Peyer's patch (tissue), 4 donors: ENCODE data around the gene VEGFA.

ENCODE experiments used
- POLR2A ChIP-seq, 2 donors: fragments of 450-650 bp; IDR thresholded peaks; one replicate each; pipeline ENCODE4 v1.5.1; 2017; ENCODE audit warnings: antibody characterized with exemption in 2 of 2, mild to moderate bottlenecking in 2 of 2, moderate library complexity in 2 of 2
- TF ChIP-seq, protein P1 (sequence below), 6 experiments: fragments of 450-650 bp in 4 of 6; fragments of 200-600 bp in 2 of 6; sonication (generic) in 1 of 6; IDR thresholded peaks; one replicate each; pipeline ENCODE4 v1.5.1; 2017 to 2019; ENCODE audit warnings: antibody characterized with exemption in 6 of 6, mild to moderate bottlenecking in 3 of 6, moderate library complexity in 1 of 6

GRCh38 chr6:43806758-43807227 lies 36.8 kb downstream of the VEGFA start:
- TF ChIP-seq, protein P1, sequence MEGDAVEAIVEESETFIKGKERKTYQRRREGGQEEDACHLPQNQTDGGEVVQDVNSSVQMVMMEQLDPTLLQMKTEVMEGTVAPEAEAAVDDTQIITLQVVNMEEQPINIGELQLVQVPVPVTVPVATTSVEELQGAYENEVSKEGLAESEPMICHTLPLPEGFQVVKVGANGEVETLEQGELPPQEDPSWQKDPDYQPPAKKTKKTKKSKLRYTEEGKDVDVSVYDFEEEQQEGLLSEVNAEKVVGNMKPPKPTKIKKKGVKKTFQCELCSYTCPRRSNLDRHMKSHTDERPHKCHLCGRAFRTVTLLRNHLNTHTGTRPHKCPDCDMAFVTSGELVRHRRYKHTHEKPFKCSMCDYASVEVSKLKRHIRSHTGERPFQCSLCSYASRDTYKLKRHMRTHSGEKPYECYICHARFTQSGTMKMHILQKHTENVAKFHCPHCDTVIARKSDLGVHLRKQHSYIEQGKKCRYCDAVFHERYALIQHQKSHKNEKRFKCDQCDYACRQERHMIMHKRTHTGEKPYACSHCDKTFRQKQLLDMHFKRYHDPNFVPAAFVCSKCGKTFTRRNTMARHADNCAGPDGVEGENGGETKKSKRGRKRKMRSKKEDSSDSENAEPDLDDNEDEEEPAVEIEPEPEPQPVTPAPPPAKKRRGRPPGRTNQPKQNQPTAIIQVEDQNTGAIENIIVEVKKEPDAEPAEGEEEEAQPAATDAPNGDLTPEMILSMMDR (IDR thresholded peaks at IDR 0.05), result no peak
- TF ChIP-seq POLR2A (IDR thresholded peaks at IDR 0.05), result no peak
